IPS DF 6.9 (cell line): Measurements from ENCODE around the gene OR52M1.
"Not testable (repeated sequence)": the region's sequence is repeated elsewhere in the genome, so short reads cannot be mapped to it uniquely, and the experiment has no call there.

Experiments used
- DNase-seq: peaks from one replicate; pipeline ENCODE4 v3.0.0-alpha.2; 2013; ENCODE audit warnings: low read depth, low spot score
- H3K27ac ChIP-seq: one replicate; pipeline ENCODE4 v1.5.1; 2013; ENCODE audit warnings: low read length, control low read depth
- H3K27me3 ChIP-seq: 2 replicates; pipeline ENCODE4 v1.6.1; 2013; ENCODE audit warnings: mild to moderate bottlenecking, low read length; ENCODE audit not compliant: control insufficient read depth, insufficient read depth
- H3K36me3 ChIP-seq: 2 replicates; pipeline ENCODE4 v1.6.1; 2013; ENCODE audit warnings: low read length; ENCODE audit not compliant: control insufficient read depth, insufficient read depth
- H3K4me1 ChIP-seq: 2 replicates; pipeline ENCODE4 v1.6.1; 2013; ENCODE audit warnings: low read length; ENCODE audit not compliant: control insufficient read depth, insufficient read depth
- H3K4me3 ChIP-seq: 2 replicates; pipeline ENCODE4 v1.5.1; 2013; ENCODE audit warnings: mild to moderate bottlenecking, low read length
- H3K9me3 ChIP-seq: 2 replicates; pipeline ENCODE4 v1.6.1; 2013; ENCODE audit warnings: low read length, inconsistent platforms; ENCODE audit not compliant: control insufficient read depth, insufficient read depth
- WGBS: extraction: QIAGEN DNeasy Blood & Tissue Kit; methylation state at CpG from one replicate; pipeline ENCODE4 v1.1.7; 2013; ENCODE audit warnings: mixed read lengths, missing lambda C conversion rate; ENCODE audit not compliant: insufficient read length, insufficient coverage; 5-methylcytosine and 5-hydroxymethylcytosine counted together

OR52M1 gene

GRCh38 chr11:4527926-4528325, 17.1 kb upstream of the OR52M1 start:
- no peaks in the 10 kb centered on the region for H3K4me1 ChIP-seq
- no CpG with 5 or more reads among the region's 2 CpGs for WGBS
- no peaks in the 10 kb centered on the region for H3K36me3 ChIP-seq
- no peak overlapping the region for H3K4me3 ChIP-seq
- no peak overlapping the region for H3K27ac ChIP-seq
- no peak for DNase-seq
- no peaks in the 10 kb centered on the region for H3K27me3 ChIP-seq
- H3K9me3 ChIP-seq = no peaks in the 10 kb centered on the region

GRCh38 chr11:4531686-4532085, 13.3 kb upstream of the OR52M1 start:
- not testable (repeated sequence) for H3K27me3 ChIP-seq, H3K9me3 ChIP-seq, H3K27ac ChIP-seq, H3K4me3 ChIP-seq, H3K4me1 ChIP-seq, H3K36me3 ChIP-seq, DNase-seq
- WGBS = no CpG with 5 or more reads among the region's 11 CpGs

GRCh38 chr11:4539603-4540219, 5.3 kb upstream of the OR52M1 start:
- peak; percentile 2 for DNase-seq
- H3K27ac ChIP-seq = no peak overlapping the region
- no peaks in the 10 kb centered on the region for H3K4me1 ChIP-seq
- H3K9me3 ChIP-seq = no peaks in the 10 kb centered on the region
- no peak overlapping the region for H3K4me3 ChIP-seq
- H3K36me3 ChIP-seq = no peaks in the 10 kb centered on the region
- no peaks in the 10 kb centered on the region for H3K27me3 ChIP-seq
- WGBS = no CpG with 5 or more reads among the region's 3 CpGs

- Histone ChIP-seq H3K27me3 (no peaks in the 10 kb centered on the region), H3K4me1 (no peaks in the 10 kb centered on the region), H3K4me3 (no peak overlapping the region), H3K36me3 (no peaks in the 10 kb centered on the region), H3K9me3 (no peaks in the 10 kb centered on the region), H3K27ac (no peak overlapping the region)
- no CpG with 5 or more reads among the region's 1 CpG for WGBS
- no peak for DNase-seq
Observed at GRCh38 chr11:4541071-4541470, 3.9 kb upstream of the OR52M1 start.

- no peak overlapping the region for H3K4me3 ChIP-seq
- no peak for DNase-seq
- H3K4me1 ChIP-seq = no peaks in the 10 kb centered on the region
- no peaks in the 10 kb centered on the region for H3K9me3 ChIP-seq
- no peak overlapping the region for H3K27ac ChIP-seq
- H3K36me3 ChIP-seq = no peaks in the 10 kb centered on the region
- no peaks in the 10 kb centered on the region for H3K27me3 ChIP-seq
Observed at GRCh38 chr11:4543561-4543960, 1.4 kb upstream of the OR52M1 start.

GRCh38 chr11:4546878-4547277, 1.9 kb downstream of the OR52M1 start:
- Histone ChIP-seq H3K27ac (no peak overlapping the region), H3K4me1 (no peaks in the 10 kb centered on the region), H3K27me3 (no peaks in the 10 kb centered on the region), H3K9me3 (no peaks in the 10 kb centered on the region), H3K4me3 (no peak overlapping the region), H3K36me3 (no peaks in the 10 kb centered on the region)
- no peak for DNase-seq
- WGBS = no CpG with 5 or more reads among the region's 1 CpG

GRCh38 chr11:4547416-4547815, 2.4 kb downstream of the OR52M1 start:
- Histone ChIP-seq H3K9me3 (no peaks in the 10 kb centered on the region), H3K4me1 (no peaks in the 10 kb centered on the region), H3K27ac (no peak overlapping the region), H3K36me3 (no peaks in the 10 kb centered on the region), H3K27me3 (no peaks in the 10 kb centered on the region), H3K4me3 (no peak overlapping the region)
- WGBS = no CpG with 5 or more reads among the region's 4 CpGs
- no peak for DNase-seq

GRCh38 chr11:4551346-4551979, 6.5 kb downstream of the OR52M1 start:
- no peaks in the 10 kb centered on the region for H3K36me3 ChIP-seq
- H3K27me3 ChIP-seq = no peaks in the 10 kb centered on the region
- H3K4me3 ChIP-seq = no peak overlapping the region
- no peaks in the 10 kb centered on the region for H3K9me3 ChIP-seq
- no CpG with 5 or more reads among the region's 8 CpGs for WGBS
- H3K27ac ChIP-seq = no peak overlapping the region
- DNase-seq = no peak
- H3K4me1 ChIP-seq = no peaks in the 10 kb centered on the region

- no peak for DNase-seq
- H3K27me3 ChIP-seq = no peaks in the 10 kb centered on the region
- H3K9me3 ChIP-seq = no peaks in the 10 kb centered on the region
- H3K36me3 ChIP-seq = no peaks in the 10 kb centered on the region
- no CpG with 5 or more reads among the region's 8 CpGs for WGBS
- no peak overlapping the region for H3K4me3 ChIP-seq
- peaks cover 4% of the 10 kb centered on the region; the same call in 1 of the 2 replicates for H3K4me1 ChIP-seq
- no peak overlapping the region for H3K27ac ChIP-seq
Observed at GRCh38 chr11:4559527-4560440, 14.8 kb downstream of the OR52M1 start.

- Histone ChIP-seq H3K9me3 (no peaks in the 10 kb centered on the region), H3K27ac (no peak overlapping the region), H3K4me1 (peaks cover 4% of the 10 kb centered on the region; the same call in 1 of the 2 replicates), H3K27me3 (no peaks in the 10 kb centered on the region), H3K36me3 (no peaks in the 10 kb centered on the region), H3K4me3 (no peak overlapping the region)
- DNase-seq = no peak
- no CpG with 5 or more reads among the region's 1 CpG for WGBS
Observed at GRCh38 chr11:4560467-4560866, 15.5 kb downstream of the OR52M1 start.
